ENCODE data around the gene CDON.
A peak's percentile ranks its signal among the peaks of the same experiment; 100 is the strongest.

The CDON gene

DNA sequence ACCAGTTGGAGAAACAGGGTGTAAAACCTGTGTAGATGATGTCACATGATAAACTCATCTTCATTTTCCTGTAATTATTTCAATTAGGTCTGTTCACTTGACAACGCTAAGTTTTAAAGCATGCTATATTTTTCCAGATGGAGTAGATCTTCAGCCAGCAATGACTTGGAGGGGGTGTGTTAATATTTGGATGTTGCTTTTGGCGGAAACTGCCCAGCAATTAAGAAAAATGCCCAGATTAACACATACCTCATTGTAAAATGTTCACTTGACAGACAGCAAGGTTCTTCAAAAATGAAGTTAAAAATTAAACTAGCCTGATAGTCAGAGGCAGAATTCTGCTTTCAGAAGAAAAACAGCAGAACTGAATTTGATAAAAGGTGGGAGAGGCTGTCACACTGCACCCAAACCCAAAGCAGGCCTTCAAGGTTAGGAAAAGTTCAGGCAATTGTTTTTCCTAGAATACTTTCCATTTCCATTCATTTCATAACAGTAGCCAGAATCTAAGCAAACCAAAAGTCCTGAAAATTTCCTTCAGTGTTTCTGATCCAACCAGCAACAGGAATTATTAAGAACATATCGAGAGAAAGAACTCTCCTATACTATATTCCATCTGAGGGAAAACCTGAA lies 83.8 kb downstream of the CDON start:
- TF ChIP-seq GATA3 (IDR thresholded peaks at IDR 0.05; ENCODE audit: low read depth, low read length) = no peak
- no peak for TF ChIP-seq GATA2 (IDR thresholded peaks at IDR 0.05; ENCODE audit: low read depth, low read length)

- TF ChIP-seq GATA2 (IDR thresholded peaks at IDR 0.05; ENCODE audit: low read depth, low read length) (no peak), GATA3 (IDR thresholded peaks at IDR 0.05; ENCODE audit: low read depth, low read length) (no peak)
Observed at GRCh38 chr11:125978181-125978716, 84.4 kb downstream of the CDON start.

- TF ChIP-seq GATA2 (IDR thresholded peaks at IDR 0.05; ENCODE audit: low read depth, low read length) = no peak
- no peak for TF ChIP-seq GATA3 (IDR thresholded peaks at IDR 0.05; ENCODE audit: low read depth, low read length)
Observed at GRCh38 chr11:125977333-125977732, 85.3 kb downstream of the CDON start.

GRCh38 chr11:125976156-125976555 lies 86.5 kb downstream of the CDON start:
- TF ChIP-seq GATA3 (IDR thresholded peaks at IDR 0.05; ENCODE audit: low read depth, low read length) = no peak
- no peak for TF ChIP-seq GATA2 (IDR thresholded peaks at IDR 0.05; ENCODE audit: low read depth, low read length)

DNA sequence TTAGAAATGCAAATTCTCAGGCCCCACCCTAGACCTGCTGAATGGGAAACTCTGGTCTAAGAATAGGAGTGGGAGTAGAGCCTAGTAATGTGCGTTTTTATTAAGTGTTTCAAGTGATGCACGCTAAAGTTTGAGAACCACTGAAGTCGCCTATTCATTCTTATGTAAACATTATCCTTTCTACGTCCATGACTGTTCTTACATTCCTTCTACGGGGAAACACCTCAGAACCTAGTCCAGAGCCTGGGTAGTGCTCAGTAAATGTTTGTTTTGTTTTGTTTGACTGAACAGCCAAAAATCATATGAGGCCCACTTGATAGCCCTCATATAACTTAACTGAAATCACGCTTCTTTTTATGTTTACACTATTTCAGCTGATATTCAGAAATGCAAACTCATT lies 87.0 kb downstream of the CDON start:
- no peak for TF ChIP-seq GATA3 (IDR thresholded peaks at IDR 0.05; ENCODE audit: low read depth, low read length)

DNA sequence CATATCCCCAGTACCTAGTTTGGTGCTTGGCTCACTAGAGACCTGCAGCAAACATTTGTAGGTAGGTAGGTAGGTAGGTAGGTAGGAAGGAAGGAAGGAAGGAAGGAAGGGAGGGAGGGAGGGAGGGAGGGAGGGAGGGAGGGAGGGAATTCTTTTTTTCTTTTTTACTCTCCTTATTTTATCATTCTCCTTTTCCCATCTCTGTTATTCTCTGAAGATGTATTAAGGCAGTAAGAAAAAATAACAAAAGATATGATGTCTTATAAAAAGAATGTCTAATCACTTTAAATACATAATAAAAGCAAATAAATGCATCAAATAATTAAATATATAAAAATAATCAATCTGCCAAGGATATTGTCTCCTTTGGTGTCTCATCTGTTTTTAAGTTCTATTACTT lies 88.4 kb downstream of the CDON start:
- no peak for TF ChIP-seq GATA3 (IDR thresholded peaks at IDR 0.05; ENCODE audit: low read depth, low read length)
- TF ChIP-seq GATA2 (IDR thresholded peaks at IDR 0.05; ENCODE audit: low read depth, low read length) = no peak

GRCh38 chr11:125971618-125972017 lies 91.0 kb downstream of the CDON start:
- TF ChIP-seq GATA3 (IDR thresholded peaks at IDR 0.05; ENCODE audit: low read depth, low read length) (peak; percentile 46; the same call in 1 of the 2 replicates), GATA2 (IDR thresholded peaks at IDR 0.05; ENCODE audit: low read depth, low read length) (peak; percentile 61)

DNA sequence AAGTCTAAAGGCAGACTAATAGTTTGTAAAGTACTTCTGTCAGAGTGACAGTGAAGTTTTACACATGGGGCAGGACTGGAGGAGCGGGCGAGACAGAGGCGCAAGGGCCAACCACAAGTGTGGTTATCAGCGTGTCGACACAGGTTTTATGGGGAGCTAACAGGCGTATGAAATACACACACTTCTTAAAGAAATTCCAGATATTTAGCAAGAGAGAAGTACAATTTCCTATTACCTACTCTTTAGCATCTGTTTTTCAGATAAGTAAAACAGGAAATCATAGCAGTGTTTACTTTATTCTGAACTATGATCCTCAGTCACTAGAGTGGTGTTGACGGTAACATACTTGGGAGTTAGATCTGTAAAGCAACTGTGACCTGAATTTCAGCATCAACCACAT lies 94.3 kb downstream of the CDON start:
- no peak for TF ChIP-seq GATA2 (IDR thresholded peaks at IDR 0.05; ENCODE audit: low read depth, low read length)
- no peak for TF ChIP-seq GATA3 (IDR thresholded peaks at IDR 0.05; ENCODE audit: low read depth, low read length)

GRCh38 chr11:125967515-125967914 lies 95.2 kb downstream of the CDON start:
- TF ChIP-seq GATA2 (IDR thresholded peaks at IDR 0.05; ENCODE audit: low read depth, low read length) (no peak), GATA3 (IDR thresholded peaks at IDR 0.05; ENCODE audit: low read depth, low read length) (no peak)

DNA sequence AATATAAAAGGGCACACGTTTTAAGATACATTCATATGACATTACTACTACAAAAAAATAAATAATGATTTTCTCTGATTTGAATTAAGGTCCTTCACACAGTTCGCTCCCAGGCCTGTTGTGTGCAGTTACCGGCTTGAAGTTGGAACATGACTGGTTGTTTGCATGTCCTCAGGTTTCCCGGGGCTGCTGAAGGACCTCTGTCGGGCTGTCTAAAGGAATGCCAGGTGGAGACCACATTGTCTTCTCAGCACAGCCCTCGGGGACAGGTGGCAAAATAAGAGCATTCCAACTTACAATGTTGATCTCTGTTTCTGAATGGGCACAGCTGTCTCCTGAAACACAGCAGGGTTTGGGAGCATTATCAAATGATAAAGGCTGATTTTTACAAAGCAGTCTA lies 101.9 kb downstream of the CDON start:
- TF ChIP-seq GATA2 (IDR thresholded peaks at IDR 0.05; ENCODE audit: low read depth, low read length) = no peak
- no peak for TF ChIP-seq GATA3 (IDR thresholded peaks at IDR 0.05; ENCODE audit: low read depth, low read length)

GRCh38 chr11:125959931-125960330 lies 102.7 kb downstream of the CDON start:
- no peak for TF ChIP-seq GATA3 (IDR thresholded peaks at IDR 0.05; ENCODE audit: low read depth, low read length)
- no peak for TF ChIP-seq GATA2 (IDR thresholded peaks at IDR 0.05; ENCODE audit: low read depth, low read length)

DNA sequence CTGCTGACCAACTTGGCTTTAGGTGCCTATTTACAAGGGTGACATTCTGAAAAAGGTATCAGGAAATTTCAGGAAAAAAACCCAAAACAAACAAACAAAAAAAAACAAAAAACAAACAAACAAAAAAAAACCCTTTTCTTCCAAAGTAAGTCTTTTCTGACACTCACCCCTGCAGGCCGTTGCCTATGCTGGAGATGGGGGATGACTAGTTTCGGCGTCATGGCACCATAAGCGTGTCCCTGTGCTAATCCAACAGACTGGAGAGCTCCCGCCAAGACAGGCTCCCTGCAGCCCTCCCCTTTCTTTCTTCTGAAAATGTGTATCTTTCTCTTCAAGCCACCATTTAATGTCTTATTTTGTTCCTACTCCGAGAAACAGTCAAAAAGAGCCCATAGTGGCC lies 103.2 kb downstream of the CDON start:
- no peak for TF ChIP-seq GATA3 (IDR thresholded peaks at IDR 0.05; ENCODE audit: low read depth, low read length)
- TF ChIP-seq GATA2 (IDR thresholded peaks at IDR 0.05; ENCODE audit: low read depth, low read length) = no peak

- no peak for TF ChIP-seq GATA2 (IDR thresholded peaks at IDR 0.05; ENCODE audit: low read depth, low read length)
- TF ChIP-seq GATA3 (IDR thresholded peaks at IDR 0.05; ENCODE audit: low read depth, low read length) = no peak
Observed at GRCh38 chr11:125958872-125959400, 103.7 kb downstream of the CDON start.

- no peak for TF ChIP-seq GATA2 (IDR thresholded peaks at IDR 0.05; ENCODE audit: low read depth, low read length)
- no peak for TF ChIP-seq GATA3 (IDR thresholded peaks at IDR 0.05; ENCODE audit: low read depth, low read length)
Observed at GRCh38 chr11:125957618-125958332, 104.9 kb downstream of the CDON start.
